LNCAP (cell line): ENCODE data around the gene CGA.

Experiments used
- TF ChIP-seq, protein P1 (sequence below): fragments of 450-650 bp; IDR thresholded peaks from 2 replicates; pipeline ENCODE4 v1.5.1; 2017; ENCODE audit warnings: mild to moderate bottlenecking

CGA gene

DNA sequence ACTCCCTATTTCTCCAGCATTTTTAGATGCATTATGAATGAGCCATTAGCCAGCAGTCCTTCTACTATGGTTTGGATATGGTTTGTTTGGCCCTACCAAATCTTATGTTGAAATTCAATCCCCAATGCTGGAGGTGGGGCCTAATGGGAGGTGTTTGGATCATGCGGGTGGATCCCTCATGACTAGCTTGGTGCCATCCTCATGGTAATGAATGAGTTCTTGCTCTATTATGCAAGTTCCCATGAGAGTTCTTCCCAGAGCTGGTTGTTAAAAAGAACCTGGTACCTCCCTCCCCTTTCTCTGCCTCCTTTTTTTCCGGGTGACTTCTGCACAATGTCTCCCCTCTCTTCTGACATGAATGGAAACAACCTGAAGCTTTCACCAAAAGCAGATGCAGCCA is 6.2 kb upstream of the CGA start:
- TF ChIP-seq, protein P1, sequence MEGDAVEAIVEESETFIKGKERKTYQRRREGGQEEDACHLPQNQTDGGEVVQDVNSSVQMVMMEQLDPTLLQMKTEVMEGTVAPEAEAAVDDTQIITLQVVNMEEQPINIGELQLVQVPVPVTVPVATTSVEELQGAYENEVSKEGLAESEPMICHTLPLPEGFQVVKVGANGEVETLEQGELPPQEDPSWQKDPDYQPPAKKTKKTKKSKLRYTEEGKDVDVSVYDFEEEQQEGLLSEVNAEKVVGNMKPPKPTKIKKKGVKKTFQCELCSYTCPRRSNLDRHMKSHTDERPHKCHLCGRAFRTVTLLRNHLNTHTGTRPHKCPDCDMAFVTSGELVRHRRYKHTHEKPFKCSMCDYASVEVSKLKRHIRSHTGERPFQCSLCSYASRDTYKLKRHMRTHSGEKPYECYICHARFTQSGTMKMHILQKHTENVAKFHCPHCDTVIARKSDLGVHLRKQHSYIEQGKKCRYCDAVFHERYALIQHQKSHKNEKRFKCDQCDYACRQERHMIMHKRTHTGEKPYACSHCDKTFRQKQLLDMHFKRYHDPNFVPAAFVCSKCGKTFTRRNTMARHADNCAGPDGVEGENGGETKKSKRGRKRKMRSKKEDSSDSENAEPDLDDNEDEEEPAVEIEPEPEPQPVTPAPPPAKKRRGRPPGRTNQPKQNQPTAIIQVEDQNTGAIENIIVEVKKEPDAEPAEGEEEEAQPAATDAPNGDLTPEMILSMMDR: no peak

- TF ChIP-seq, protein P1: no peak
These were observed 5.3 kb upstream of the CGA start for GRCh38 chr6:87100216-87100615.

GRCh38 chr6:87099472-87099871 is 4.6 kb upstream of the CGA start:
- TF ChIP-seq, protein P1: no peak

DNA sequence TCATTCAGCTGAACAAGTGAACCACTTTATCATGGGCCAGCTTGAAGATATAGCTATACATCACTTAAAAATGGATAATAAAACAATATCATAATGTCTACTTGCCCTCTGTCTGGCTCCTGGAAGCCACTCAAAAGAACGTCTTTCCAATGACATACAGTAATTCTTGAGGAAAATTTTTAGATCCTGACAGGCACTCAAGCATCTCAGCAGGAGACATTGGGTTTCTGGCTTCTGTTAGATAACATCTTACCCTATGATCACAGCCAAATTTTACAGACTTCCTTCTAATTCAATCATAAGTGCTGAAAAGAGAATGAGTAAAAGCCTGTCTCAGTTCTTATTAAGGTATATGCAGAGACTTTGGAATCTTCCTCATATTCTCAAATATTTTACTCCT is 330 bp downstream of the CGA start:
- TF ChIP-seq, protein P1: no peak

- TF ChIP-seq, protein P1: no peak
These were observed 1.3 kb downstream of the CGA start for GRCh38 chr6:87093651-87094050.

- TF ChIP-seq, protein P1: no peak
These were observed 1.7 kb downstream of the CGA start for GRCh38 chr6:87093199-87093598.

GRCh38 chr6:87092435-87092834 is 2.5 kb downstream of the CGA start:
- TF ChIP-seq, protein P1: no peak

DNA sequence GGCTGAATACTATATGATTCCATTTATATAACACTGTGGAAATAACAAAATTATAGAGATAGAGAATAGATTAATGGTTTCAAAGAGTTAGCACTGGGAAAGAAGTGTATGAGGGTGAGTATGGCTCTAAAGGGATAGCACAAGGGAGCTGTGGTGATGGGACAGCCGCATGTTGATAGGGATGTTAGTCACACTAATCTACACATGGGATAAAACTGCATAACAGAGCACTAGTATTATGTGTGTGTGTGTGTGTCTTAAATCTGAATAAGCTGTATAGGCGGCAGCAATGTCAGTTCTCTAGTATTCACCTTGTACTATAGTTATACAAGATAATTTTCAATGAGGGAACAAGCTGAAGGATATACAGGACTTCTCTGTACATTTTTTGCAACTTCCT is 5.8 kb downstream of the CGA start:
- TF ChIP-seq, protein P1: no peak
